Stimulated activated CD4-positive, alpha-beta T cell treated with anti-CD3 and anti-CD28 coated beads, Interleukin-4, amount 100 ng/mL, for 4 hours (primary cell): Measurements from ENCODE around the gene EPM2AIP1.
"Not testable (repeated sequence)": the region's sequence is repeated elsewhere in the genome, so short reads cannot be mapped to it uniquely, and the experiment has no call there.

Experiments used
- DNase-seq, 2 experiments: peaks; one replicate each; pipeline ENCODE4 v3.0.0-alpha.2; 2020

Gene EPM2AIP1

DNA sequence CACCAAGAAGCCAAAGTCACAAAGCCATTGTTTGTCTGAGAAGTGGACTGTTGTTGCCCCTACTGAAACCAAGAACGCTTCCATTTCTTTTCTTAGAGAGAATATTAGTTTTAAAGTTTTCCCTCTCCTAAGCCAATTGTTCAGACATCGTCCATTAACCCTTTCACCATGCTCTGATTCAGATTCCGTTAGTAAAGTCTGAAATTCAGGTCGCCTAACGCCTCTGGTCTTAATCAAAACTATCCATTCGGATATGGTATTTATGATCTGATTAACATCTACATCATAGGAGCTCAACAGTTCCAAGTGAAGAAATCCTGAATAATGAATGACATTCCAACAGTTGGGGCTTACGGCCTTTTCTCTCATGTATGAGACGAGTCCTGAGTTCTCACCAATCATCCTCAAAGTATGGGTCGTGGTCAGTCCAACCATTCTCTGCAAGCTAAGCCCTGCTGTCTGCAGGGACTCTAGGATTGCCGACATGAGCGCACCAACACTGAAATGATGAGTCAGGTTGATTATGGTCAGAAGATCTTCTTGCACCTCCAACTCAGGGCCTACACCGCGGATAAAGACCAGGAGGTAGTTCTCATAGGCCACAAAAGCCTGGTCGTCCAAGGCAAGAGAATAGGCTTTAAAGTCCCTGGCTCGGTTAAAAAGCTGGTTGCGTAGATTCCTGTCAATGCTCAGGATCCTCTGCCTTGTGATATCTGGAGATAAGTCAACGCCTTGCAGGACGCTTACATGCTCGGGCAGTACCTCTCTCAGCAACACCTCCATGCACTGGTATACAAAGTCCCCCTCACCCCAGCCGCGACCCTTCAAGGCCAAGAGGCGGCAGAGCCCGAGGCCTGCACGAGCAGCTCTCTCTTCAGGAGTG, 767 bp downstream of the EPM2AIP1 start:
- no peak for DNase-seq

DNA sequence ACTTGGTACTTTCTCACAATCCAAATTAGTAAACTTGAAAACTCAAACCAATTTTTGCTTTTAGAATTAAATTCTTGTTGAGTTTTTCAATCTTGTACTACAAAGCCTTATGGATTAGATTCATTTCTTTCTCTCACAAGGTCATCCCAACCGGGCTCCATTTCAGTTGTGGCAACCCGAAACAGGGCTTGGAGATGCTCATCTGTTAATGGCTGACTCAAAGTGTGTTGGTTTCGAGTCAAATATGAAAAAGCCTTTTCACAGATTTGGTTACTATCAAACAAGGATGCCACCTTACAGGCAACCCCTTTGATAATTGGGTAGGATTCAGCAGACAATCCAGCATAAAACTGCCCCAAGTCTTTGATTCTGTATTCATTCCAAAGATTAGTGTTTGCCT, 1.8 kb downstream of the EPM2AIP1 start:
- peak in 1 of 2 experiments; percentile 5 for DNase-seq

DNA sequence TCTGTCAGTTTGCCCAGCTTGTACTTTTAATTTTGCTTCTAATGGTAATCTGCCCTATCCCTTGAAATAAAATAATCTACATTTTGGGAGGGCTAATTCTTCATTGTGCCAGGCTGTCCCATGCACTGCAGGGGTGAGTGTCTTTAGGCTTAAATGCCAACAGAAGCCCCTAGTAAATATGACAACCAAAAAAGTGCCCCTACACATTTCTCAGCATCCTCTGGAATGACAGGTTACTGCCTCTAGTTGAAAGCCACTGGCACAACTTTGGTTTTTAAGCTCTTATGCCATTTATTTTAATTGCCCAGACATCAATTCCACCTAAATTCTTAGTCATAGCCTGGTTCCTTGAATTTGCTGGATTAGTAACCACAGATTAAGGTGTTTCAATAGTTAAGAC, 3.4 kb downstream of the EPM2AIP1 start:
- no peak for DNase-seq

DNA sequence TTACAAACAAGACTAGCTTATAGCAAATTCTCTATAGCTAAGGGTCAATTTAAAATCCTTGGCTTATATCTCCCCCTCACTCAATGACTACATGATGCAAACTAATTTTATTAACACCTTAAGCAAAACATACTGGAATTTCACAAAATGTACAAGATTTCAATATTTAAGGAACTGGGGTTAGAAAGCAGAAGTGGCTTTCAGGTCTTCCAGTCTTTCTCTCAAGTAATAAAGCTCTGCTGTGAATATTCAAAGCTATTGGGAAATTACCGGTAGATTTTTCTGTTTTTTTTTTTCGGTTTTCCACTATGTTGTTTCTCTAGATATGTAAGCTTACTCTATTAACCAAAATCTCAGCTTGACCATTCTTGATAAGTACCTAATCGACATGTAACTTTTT, 3.9 kb downstream of the EPM2AIP1 start:
- no peak for DNase-seq

DNA sequence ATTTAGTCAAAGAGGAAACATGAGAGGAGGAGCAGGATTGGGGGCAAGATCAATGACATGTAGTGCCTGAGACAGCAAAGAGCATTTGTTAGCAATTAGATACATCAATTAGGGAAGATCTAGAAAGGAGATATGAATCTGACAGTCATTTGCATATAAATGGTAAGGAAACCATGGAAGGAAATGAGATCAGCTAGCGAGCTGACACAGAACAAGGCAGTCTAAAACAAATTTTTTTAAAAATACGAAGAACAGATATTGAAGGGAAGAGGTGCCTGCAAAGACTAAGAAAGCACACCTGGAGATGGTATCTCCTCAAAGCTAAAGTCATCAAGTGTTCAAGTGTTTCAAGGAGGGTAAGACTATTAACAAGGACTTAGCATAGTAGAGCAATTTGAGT, 4.6 kb downstream of the EPM2AIP1 start:
- no peak for DNase-seq

DNA sequence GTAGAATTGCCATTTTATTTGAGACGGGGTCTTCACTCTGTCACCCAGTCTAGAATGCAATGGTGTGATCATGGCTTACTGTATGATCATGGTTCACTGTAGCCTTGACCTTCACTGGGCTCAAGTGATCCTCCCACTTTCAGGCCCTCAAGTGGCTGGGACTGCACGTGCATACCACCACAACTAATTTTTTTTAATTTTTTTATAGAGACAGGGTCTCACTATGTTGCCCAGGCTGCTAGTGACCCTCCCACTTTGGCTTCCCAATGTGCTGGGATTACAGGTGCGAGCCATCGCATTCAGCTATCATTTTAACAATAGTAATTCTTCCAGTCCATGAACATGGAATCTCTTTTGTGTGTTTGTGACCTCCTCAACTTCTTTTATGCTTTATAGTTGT, 11.9 kb downstream of the EPM2AIP1 start:
- no peak for DNase-seq

DNA sequence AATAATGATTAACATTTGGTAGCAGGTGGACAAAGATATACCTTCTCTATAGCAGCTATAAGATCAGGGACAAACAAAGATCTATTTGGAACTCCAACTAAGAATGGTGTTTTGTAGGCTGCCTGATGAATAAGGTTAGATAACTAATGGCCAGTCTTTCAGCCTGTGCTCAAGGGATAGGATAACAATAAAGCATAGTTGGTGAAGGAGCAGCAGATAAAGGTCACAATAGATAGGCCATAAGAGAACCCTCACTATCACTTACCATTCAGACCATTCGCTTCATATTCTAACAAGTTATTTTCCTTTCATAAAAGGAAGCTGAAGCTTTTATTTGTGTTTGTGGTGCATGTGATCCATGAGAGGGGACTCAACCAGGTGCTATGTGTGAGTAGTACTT, 19.8 kb downstream of the EPM2AIP1 start:
- DNase-seq = no peak

DNA sequence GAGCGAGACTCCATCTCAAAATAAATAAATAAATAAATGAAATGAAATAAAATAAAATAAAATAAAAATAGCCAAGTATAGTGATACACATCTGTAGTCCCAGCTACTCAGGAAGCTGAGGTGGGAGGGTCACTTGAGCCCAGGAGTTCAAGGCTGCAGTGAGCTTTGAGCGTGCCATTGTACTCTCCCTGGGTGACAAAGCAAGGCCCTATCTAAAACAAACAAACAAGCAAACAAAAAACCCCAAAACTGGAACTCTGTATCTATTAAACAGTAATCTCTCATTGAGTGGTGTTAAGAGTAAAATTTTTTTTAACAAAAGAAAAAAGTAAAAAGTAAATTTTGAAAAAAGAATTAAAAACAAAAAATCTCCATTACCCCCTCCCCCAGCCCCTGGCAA, 20.8 kb downstream of the EPM2AIP1 start:
- no peak for DNase-seq

DNA sequence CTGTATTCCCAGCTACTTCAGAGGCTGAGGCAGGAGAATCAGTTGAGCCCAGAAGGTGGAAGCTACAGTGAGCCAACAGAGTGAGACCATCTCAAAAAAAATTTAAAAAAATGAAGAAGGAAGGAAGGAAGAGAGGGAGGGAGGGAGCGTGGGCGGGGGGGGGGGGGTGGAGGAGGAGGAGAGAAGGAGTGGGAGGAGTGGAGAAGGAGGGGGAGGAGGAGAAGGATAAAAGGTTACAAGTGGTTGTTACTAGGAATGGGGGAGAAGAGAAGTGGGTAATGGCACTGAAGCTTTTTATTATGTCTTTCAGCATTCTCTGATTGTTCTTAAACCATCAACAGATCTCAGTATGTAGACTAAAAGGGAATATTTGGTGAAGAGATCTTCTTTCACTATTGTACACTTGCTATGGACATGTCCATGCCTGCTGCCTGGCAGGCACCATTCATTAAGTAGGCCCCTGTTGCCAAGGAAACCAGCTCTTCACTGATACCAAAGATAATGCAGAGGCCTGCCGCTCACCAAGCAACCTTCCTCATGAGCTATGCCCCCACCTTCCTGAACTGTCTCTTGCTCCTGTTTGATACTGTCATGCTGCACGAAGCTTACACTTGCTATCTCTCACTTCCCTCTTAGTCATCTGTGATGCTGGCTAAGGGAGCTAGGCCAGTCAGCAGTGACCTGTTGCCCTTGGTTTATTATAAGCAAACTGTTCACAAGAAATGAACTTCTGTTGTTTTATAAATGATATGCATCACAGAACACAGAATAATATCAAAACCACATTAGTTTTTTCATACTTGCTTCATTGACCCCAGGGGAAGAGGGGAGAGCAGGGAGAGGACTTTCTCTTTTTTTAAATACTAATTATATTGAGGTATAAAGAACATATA, 23.1 kb downstream of the EPM2AIP1 start:
- peak in 1 of 2 experiments; percentile 33 for DNase-seq

DNA sequence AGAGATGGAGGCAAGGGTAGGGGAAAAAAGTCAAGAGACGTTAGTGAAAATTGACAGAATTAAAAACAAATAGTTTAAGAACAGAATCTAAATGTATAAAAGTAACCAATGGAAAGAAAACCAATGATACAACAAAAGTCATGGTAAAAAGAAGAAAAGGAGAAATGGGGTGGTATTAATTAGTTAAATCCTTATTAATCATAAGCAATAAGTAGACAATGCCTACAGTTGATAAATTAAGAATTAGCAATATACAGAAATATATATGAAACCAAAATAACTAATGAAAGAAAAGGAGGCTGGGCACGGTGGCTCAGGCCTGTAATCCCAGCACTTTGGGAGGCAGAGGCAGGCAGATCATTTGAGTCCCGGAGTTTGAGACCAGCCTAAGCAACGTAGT, 23.8 kb downstream of the EPM2AIP1 start:
- no peak for DNase-seq

DNA sequence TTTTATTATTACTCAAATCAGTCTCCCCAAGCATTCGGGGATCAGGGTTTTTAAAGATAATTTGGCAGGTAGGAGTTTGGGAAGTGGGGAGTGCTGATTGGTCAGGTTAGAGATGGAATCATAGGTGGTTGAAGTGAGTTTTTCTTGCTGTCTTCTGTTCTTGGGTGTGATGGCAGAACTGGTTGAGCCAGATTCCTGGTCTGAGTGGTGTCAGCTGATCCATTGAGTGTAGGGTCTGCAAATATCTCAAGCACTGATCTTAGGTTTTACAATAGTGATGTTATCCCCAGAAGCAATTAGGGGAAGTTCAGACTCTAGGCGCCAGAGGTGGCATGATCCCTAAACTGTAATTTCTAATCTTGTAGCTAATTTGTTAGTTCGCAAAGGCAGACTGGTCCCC, 27.5 kb downstream of the EPM2AIP1 start:
- no peak for DNase-seq

DNA sequence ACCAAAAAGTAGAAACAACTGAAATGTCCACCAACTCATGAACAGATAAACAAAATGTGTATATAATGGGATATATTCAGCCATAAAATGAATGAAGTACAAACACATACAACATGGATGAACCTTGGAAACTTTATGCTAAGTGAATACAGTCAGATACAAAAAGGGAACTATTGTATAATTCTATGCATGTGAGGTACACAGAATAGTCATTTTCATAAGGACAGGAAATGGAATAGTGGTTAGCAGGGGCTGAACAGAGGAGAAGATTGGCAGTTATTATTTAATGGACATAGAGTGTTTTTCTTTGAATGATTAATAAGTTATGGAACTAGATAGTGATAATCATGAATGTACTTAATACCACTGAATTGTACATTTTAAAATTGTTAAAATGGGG, 28.1 kb downstream of the EPM2AIP1 start:
- DNase-seq = no peak

DNA sequence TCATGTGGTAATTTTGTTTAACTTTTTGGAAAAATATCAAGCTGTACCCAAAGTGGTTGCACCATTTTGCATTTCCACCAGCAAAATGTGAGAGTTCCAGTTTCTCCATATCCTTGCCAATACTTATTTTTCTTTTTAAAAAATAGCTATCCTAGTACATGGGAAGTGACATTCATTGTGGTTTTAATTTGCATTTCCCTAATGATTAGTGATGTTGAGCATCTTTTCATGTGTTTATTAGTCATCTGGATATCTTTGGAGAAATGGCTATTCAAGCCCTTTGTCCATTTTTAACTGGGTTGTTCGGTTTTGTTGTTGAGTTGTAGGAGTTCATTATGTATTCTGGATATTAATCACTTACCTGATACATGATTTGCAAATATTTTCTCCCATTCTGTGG, 28.6 kb downstream of the EPM2AIP1 start:
- DNase-seq = no peak

DNA sequence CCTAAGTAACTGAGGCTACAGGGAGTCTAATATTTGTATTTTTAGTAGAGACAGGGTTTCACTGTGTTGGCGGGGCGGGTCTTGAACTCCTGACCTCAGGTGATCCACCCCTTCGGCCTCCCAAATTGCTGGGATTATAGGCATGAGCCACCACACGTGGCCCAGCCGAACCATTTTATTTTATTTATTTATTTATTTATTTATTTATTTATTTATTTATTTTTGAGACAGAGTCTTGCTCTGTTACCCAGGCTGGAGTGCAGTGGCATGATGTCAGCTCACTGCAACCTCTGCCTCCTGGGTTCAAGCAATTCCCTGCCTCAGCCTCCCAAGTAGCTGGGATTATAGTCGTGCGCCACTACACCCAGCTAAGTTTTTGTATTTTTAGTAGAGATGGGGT, 29.9 kb downstream of the EPM2AIP1 start:
- not testable (repeated sequence) for DNase-seq

DNA sequence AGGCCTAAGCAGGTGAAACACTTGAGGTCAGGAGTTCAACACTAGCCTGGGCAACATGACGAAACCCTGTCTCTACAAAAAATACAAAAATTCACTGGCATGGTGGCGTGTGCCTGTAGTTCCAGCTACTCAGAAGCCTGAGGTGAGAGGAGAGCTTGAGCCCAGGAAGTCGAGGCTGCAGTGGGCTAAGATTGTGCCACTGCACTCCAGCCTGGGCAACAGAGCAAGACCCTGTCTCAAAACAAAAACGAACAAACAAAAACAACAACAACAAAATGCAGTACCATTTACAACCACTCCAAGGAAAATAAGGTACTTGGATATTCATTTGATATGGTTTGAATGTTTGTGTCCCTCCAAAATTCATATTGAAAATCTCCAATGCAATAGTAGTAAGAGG, 32.4 kb downstream of the EPM2AIP1 start:
- DNase-seq = no peak

DNA sequence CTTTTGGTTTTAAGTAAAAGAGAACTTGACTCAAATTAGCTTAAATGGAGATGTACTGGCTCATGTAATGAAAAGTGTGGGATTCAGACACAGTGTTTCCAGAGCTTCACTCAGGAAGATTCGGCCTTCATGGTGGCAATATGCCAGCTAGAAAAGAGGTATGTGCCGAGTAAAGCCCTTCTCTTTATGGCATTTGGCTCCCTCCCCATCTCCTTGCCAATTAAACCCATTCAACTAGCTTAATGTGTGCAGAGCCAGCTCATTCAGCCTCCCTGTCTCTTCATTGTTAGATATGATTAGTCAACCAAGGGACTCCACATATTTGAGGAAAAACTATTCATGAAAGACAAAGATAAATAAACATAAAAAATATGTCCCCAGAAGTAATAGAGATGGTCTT, 33.1 kb downstream of the EPM2AIP1 start:
- no peak for DNase-seq

DNA sequence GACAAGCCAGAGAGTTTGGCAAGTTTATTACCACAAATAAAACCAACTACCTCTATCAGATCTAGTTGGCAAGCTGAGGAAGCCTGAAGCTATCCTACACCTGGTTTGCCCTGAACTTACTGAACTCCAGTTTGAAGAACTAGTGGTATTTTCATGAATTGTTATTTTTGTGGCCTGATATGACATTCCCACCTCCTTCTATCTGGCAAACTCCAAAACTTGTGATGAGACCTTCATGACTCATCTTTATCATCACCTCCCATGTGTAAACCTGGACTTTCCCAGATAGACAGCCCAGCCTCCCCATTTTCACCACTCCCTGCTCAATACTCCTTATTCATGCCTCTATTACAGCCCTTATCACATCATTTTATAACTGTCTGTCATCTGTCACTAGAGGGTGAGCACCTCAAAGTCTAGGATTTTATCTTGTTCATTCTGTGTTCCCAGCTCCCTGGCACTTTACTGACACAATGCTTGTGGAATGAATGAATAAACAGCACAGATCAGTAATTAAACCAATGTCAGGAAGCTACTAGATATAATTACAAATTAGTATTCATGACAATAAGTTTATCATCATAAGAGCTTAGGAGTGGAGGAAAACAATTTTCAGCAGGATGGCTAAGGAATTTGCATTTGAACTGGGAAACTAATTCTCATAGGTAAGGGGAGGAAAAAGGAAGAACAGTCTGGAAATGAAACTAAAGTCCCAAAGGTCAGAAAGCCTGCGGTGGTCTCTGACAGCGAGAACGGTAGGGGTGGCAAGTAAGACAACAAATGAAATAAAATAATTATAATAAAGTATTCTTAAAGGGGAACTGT, 34.9 kb downstream of the EPM2AIP1 start:
- DNase-seq = no peak

DNA sequence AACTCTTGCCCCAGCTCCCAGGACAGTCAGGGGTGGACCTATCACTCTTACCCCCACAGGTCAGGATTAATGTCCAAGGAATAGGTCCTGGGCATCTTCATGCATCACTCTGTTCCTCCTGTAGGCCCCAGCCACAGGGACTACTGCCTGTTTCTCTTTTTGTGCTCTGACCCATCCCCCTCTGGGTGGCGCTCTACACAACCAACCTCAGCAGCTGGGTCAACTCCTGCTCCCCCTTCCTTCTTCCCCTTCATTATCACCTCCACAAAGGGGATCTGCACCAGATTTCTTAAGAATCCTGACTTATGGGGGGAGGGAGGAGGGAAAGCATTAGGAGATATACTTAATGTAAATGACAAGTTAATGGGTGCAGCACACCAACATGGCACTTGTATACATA, 35.9 kb downstream of the EPM2AIP1 start:
- DNase-seq = no peak

DNA sequence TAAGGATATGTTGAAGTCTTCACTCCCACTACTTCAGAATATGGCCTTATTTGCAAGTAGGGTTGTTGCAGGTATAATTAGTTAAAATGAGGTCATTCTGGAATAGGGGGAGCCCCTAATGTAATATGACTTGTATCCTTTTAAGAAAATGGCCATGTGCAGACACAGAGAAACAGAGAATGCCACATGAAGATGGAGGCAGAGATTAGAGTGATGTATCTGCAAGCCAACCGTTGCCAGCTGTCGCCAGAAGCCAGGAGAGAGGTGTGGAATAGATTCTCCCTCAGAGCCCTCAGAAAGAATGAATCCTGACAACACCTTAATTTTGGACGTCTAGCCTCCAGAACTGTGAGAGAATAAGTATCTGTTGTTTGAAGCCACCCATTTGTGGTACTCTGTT, 36.8 kb downstream of the EPM2AIP1 start:
- no peak for DNase-seq

DNA sequence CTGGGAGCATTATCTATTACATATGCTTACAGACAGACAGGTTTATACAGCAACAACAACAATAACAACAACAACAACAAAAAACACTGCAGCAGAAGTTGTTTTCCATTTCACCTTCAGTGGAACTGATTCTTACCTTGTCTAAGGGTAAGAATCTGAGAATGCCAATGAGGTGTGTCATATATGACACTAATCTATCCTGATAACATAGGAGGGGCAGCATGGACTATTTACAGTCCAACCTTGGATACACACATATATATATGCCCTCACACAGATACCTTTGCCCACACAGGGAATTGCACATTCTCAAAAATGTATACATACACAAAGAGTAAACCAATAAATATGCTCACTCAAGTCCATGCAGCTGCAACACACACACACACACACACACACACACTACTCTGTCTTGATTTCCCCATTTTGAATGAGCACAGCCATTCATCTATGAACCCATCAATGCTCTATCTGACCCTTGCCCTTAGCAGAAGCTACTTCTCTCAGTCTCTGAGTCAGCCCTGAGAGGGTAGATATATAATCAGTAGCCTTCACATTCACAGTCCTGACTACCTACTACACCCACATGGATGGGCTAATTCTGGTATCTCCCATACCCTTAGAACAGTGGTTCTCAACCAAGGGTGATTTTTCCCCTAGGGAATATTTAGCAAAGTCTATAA, 38.3 kb downstream of the EPM2AIP1 start:
- no peak for DNase-seq

DNA sequence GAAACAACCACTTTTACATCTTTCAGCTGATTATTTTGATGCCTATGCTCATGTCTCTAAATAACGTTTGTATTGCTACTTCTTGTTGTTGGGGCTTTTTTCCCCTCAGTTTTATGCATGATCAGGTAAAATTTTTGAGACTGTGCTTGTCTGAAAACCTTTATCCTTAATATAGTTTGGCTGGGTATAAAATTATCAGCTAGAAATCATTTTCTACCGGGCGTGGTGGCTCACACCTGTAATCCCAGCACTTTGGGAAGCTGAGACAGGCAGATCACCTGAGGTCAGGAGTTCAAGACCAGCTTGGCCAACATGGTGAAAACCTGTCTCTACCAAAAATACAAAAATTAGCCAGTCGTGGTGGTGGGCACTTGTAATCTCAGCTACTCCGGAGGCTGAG, 45.1 kb downstream of the EPM2AIP1 start:
- not testable (repeated sequence) for DNase-seq

DNA sequence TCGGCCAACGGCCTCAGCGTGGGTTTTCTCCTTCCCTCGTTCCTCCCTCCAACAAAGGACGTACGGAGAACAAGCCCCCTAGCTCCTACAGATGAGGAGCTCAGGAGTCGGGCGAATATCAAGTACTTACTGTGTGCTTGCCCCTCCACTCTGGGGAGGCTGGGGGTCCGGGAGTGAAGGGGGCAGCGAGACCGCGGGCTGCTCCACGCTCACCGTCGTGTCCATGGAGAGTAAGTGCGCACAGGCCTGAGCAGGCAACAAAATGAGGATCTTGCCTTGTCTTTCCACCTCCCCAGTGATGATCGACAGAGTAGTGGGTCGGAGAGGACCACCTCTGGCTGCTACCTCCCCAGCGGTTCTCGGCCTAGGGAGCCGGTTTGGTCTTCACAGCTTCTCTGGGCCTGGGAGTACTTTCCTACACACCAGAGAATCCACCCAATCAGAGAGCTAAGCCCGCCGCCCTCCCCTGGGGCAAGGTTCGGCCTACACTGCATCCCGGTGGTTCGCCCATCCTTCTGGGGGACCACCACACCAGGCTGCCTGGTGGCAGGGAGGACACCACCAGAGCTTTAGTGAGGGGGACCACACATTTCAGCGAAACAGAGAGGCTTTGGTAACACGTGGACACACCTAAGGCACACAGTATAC, 47.5 kb downstream of the EPM2AIP1 start:
- no peak for DNase-seq
